Measurements from ENCODE around the gene SPCS3. TPM values are rescaled to one million over a fixed set of nuclear protein-coding genes. Genes with fewer than 3 reads are reported as not detected.

Gene SPCS3
- total and polyA plus RNA-seq, 2 experiments from 2014 or later = 62.5 to 79.9 TPM

DNA sequence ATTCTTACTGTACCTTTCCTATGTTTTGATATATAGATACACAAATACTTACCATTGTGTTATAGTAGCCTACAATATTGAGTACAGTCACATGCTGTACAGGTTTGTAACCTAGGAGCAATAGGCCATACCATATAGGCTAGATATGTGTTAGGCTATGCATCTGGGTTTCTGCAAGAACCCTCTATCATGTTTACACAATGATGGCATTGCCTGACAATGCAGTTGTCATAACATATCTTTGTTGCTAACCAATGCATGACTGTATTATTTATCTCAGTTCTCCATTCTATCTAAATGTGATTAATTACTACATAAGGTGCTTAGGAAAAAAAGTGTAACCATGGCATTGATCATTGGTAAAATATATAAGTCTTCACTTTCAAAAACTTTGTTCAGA is 10.0 kb upstream of the SPCS3 start (continued):
- TF ChIP-seq, protein P1, sequence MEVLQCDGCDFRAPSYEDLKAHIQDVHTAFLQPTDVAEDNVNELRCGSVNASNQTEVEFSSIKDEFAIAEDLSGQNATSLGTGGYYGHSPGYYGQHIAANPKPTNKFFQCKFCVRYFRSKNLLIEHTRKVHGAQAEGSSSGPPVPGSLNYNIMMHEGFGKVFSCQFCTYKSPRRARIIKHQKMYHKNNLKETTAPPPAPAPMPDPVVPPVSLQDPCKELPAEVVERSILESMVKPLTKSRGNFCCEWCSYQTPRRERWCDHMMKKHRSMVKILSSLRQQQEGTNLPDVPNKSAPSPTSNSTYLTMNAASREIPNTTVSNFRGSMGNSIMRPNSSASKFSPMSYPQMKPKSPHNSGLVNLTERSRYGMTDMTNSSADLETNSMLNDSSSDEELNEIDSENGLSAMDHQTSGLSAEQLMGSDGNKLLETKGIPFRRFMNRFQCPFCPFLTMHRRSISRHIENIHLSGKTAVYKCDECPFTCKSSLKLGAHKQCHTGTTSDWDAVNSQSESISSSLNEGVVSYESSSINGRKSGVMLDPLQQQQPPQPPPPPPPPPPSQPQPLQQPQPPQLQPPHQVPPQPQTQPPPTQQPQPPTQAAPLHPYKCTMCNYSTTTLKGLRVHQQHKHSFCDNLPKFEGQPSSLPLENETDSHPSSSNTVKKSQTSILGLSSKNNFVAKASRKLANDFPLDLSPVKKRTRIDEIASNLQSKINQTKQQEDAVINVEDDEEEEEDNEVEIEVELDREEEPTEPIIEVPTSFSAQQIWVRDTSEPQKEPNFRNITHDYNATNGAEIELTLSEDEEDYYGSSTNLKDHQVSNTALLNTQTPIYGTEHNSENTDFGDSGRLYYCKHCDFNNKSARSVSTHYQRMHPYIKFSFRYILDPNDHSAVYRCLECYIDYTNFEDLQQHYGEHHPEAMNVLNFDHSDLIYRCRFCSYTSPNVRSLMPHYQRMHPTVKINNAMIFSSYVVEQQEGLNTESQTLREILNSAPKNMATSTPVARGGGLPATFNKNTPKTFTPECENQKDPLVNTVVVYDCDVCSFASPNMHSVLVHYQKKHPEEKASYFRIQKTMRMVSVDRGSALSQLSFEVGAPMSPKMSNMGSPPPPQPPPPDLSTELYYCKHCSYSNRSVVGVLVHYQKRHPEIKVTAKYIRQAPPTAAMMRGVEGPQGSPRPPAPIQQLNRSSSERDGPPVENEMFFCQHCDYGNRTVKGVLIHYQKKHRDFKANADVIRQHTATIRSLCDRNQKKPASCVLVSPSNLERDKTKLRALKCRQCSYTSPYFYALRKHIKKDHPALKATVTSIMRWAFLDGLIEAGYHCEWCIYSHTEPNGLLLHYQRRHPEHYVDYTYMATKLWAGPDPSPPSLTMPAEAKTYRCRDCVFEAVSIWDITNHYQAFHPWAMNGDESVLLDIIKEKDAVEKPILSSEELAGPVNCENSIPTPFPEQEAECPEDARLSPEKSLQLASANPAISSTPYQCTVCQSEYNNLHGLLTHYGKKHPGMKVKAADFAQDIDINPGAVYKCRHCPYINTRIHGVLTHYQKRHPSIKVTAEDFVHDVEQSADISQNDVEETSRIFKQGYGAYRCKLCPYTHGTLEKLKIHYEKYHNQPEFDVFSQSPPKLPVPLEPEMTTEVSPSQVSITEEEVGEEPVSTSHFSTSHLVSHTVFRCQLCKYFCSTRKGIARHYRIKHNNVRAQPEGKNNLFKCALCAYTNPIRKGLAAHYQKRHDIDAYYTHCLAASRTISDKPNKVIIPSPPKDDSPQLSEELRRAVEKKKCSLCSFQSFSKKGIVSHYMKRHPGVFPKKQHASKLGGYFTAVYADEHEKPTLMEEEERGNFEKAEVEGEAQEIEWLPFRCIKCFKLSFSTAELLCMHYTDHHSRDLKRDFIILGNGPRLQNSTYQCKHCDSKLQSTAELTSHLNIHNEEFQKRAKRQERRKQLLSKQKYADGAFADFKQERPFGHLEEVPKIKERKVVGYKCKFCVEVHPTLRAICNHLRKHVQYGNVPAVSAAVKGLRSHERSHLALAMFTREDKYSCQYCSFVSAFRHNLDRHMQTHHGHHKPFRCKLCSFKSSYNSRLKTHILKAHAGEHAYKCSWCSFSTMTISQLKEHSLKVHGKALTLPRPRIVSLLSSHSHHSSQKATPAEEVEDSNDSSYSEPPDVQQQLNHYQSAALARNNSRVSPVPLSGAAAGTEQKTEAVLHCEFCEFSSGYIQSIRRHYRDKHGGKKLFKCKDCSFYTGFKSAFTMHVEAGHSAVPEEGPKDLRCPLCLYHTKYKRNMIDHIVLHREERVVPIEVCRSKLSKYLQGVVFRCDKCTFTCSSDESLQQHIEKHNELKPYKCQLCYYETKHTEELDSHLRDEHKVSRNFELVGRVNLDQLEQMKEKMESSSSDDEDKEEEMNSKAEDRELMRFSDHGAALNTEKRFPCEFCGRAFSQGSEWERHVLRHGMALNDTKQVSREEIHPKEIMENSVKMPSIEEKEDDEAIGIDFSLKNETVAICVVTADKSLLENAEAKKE (CRISPR knock-in tag; IDR thresholded peaks at IDR 0.05) = no peak
- TF ChIP-seq, protein P2, sequence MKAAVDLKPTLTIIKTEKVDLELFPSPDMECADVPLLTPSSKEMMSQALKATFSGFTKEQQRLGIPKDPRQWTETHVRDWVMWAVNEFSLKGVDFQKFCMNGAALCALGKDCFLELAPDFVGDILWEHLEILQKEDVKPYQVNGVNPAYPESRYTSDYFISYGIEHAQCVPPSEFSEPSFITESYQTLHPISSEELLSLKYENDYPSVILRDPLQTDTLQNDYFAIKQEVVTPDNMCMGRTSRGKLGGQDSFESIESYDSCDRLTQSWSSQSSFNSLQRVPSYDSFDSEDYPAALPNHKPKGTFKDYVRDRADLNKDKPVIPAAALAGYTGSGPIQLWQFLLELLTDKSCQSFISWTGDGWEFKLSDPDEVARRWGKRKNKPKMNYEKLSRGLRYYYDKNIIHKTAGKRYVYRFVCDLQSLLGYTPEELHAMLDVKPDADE (IDR thresholded peaks at IDR 0.05) = no peak
- TF ChIP-seq, protein P3, sequence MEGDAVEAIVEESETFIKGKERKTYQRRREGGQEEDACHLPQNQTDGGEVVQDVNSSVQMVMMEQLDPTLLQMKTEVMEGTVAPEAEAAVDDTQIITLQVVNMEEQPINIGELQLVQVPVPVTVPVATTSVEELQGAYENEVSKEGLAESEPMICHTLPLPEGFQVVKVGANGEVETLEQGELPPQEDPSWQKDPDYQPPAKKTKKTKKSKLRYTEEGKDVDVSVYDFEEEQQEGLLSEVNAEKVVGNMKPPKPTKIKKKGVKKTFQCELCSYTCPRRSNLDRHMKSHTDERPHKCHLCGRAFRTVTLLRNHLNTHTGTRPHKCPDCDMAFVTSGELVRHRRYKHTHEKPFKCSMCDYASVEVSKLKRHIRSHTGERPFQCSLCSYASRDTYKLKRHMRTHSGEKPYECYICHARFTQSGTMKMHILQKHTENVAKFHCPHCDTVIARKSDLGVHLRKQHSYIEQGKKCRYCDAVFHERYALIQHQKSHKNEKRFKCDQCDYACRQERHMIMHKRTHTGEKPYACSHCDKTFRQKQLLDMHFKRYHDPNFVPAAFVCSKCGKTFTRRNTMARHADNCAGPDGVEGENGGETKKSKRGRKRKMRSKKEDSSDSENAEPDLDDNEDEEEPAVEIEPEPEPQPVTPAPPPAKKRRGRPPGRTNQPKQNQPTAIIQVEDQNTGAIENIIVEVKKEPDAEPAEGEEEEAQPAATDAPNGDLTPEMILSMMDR (conservative IDR thresholded peaks at IDR 0.05; ENCODE audit: low read depth in 2 of 2) = no peak
- TF ChIP-seq POLR2AphosphoS5 (IDR thresholded peaks at IDR 0.05; ENCODE audit: low read depth) = no peak
- no peak for TF ChIP-seq EZH2 (IDR thresholded peaks at IDR 0.05; ENCODE audit: low read depth, unreplicated experiment)
- TF ChIP-seq, protein P4, sequence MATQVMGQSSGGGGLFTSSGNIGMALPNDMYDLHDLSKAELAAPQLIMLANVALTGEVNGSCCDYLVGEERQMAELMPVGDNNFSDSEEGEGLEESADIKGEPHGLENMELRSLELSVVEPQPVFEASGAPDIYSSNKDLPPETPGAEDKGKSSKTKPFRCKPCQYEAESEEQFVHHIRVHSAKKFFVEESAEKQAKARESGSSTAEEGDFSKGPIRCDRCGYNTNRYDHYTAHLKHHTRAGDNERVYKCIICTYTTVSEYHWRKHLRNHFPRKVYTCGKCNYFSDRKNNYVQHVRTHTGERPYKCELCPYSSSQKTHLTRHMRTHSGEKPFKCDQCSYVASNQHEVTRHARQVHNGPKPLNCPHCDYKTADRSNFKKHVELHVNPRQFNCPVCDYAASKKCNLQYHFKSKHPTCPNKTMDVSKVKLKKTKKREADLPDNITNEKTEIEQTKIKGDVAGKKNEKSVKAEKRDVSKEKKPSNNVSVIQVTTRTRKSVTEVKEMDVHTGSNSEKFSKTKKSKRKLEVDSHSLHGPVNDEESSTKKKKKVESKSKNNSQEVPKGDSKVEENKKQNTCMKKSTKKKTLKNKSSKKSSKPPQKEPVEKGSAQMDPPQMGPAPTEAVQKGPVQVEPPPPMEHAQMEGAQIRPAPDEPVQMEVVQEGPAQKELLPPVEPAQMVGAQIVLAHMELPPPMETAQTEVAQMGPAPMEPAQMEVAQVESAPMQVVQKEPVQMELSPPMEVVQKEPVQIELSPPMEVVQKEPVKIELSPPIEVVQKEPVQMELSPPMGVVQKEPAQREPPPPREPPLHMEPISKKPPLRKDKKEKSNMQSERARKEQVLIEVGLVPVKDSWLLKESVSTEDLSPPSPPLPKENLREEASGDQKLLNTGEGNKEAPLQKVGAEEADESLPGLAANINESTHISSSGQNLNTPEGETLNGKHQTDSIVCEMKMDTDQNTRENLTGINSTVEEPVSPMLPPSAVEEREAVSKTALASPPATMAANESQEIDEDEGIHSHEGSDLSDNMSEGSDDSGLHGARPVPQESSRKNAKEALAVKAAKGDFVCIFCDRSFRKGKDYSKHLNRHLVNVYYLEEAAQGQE (IDR thresholded peaks at IDR 0.05; ENCODE audit: unreplicated experiment) = no peak
- TF ChIP-seq STAT1 (IDR thresholded peaks at IDR 0.05; ENCODE audit: unreplicated experiment) = no peak
- no peak for TF ChIP-seq CREB1 (CRISPR knock-in tag; IDR thresholded peaks at IDR 0.05; ENCODE audit: low read depth)

Data from GM23338 (cell line).